ENCODE data around the gene TDRD7. TPM values are rescaled to one million over a fixed set of nuclear protein-coding genes. Genes with fewer than 3 reads are reported as not detected.

The TDRD7 gene
- total and polyA plus RNA-seq, 9 of the 15 experiments (the other 6 are each of a cell fraction or from before 2014, with no cell fraction given): 2.2 to 7.7 (median 5.2) TPM

DNA sequence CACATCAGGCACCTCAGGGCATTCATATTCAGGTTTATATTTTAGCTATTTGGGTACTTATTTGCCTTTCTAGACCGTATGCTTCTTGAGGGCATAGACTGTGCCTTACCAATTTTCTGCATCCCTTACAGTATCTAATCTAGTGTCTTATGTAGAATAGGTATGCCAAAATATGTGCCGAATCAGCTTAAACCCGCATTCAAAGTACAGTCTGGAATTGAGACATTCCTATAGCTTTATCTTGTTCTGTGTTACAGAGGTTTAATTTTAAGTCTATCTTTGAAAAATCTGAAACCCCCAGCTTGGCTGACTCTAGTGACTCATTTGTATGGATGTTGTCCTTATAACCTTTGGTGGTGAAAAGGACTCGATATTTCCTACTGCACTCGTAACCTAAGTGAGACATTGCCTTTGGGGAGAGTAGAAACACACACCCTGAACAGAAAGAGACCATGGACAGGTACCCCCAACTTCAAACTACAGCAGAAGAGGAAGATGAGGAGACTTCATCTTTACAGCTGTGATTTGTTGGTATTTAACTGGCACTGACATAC, 62.6 kb downstream of the TDRD7 start (continued):
- TF ChIP-seq, protein P1, sequence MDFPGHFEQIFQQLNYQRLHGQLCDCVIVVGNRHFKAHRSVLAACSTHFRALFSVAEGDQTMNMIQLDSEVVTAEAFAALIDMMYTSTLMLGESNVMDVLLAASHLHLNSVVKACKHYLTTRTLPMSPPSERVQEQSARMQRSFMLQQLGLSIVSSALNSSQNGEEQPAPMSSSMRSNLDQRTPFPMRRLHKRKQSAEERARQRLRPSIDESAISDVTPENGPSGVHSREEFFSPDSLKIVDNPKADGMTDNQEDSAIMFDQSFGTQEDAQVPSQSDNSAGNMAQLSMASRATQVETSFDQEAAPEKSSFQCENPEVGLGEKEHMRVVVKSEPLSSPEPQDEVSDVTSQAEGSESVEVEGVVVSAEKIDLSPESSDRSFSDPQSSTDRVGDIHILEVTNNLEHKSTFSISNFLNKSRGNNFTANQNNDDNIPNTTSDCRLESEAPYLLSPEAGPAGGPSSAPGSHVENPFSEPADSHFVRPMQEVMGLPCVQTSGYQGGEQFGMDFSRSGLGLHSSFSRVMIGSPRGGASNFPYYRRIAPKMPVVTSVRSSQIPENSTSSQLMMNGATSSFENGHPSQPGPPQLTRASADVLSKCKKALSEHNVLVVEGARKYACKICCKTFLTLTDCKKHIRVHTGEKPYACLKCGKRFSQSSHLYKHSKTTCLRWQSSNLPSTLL (IDR thresholded peaks at IDR 0.05): no peak
- TF ChIP-seq HDAC6 (IDR thresholded peaks at IDR 0.05; ENCODE audit: low read depth, low read length): no peak
- TF ChIP-seq, protein P2, sequence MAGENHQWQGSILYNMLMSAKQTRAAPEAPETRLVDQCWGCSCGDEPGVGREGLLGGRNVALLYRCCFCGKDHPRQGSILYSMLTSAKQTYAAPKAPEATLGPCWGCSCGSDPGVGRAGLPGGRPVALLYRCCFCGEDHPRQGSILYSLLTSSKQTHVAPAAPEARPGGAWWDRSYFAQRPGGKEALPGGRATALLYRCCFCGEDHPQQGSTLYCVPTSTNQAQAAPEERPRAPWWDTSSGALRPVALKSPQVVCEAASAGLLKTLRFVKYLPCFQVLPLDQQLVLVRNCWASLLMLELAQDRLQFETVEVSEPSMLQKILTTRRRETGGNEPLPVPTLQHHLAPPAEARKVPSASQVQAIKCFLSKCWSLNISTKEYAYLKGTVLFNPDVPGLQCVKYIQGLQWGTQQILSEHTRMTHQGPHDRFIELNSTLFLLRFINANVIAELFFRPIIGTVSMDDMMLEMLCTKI (IDR thresholded peaks at IDR 0.05; ENCODE audit: partially characterized antibody): no peak
- no peak for TF ChIP-seq ZNF354B (CRISPR knock-in tag; IDR thresholded peaks at IDR 0.05)
- TF ChIP-seq, protein P3, sequence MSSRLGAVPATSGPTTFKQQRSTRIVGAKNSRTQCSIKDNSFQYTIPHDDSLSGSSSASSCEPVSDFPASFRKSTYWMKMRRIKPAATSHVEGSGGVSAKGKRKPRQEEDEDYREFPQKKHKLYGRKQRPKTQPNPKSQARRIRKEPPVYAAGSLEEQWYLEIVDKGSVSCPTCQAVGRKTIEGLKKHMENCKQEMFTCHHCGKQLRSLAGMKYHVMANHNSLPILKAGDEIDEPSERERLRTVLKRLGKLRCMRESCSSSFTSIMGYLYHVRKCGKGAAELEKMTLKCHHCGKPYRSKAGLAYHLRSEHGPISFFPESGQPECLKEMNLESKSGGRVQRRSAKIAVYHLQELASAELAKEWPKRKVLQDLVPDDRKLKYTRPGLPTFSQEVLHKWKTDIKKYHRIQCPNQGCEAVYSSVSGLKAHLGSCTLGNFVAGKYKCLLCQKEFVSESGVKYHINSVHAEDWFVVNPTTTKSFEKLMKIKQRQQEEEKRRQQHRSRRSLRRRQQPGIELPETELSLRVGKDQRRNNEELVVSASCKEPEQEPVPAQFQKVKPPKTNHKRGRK (tag; IDR thresholded peaks at IDR 0.05): no peak
- no peak for TF ChIP-seq HMG20A (CRISPR knock-in tag; conservative IDR thresholded peaks at IDR 0.05)
- TF ChIP-seq MAFK (IDR thresholded peaks at IDR 0.05; ENCODE audit: low read length): peak; percentile 47
- no peak for TF ChIP-seq HIVEP1 (CRISPR knock-in tag; IDR thresholded peaks at IDR 0.05)
- TF ChIP-seq ESRRA (IDR thresholded peaks at IDR 0.05; ENCODE audit: borderline replicate concordance, low read depth): no peak
- TF ChIP-seq BDP1 (IDR thresholded peaks at IDR 0.05; ENCODE audit: insufficient read depth, insufficient read length): no peak
- TF ChIP-seq C11orf30 (IDR thresholded peaks at IDR 0.05; ENCODE audit: low read depth): peak; percentile 77
- no peak for TF ChIP-seq NBN (IDR thresholded peaks at IDR 0.05; ENCODE audit: low read depth)
- TF ChIP-seq RBM22 (IDR thresholded peaks at IDR 0.05; ENCODE audit: low read depth, low read length, poor library complexity, severe bottlenecking): no peak

Data from K562 (cell line).